Measurements from ENCODE around the gene ZNF385B.
"Not testable (repeated sequence)": the region's sequence is repeated elsewhere in the genome, so short reads cannot be mapped to it uniquely, and the experiment has no call there.

The ZNF385B gene

GRCh38 chr2:179646862-179647587 lies 214.4 kb downstream of the ZNF385B start:
- Histone ChIP-seq H3K27ac (no peak overlapping the region), H3K4me1 (no peaks in the 10 kb centered on the region), H3K9ac (no peak overlapping the region), H3K27me3 (no peaks in the 10 kb centered on the region), H3K36me3 (no peaks in the 10 kb centered on the region), H3K4me2 (no peak overlapping the region), H4K20me1 (no peaks in the 10 kb centered on the region), H3K4me3 (no peak overlapping the region), H3K9me3 (no peaks in the 10 kb centered on the region)
- TF ChIP-seq Cebpa-rat (IDR thresholded peaks at IDR 0.05) = no peak

- Histone ChIP-seq H3K27ac (no peak overlapping the region), H3K4me1 (no peaks in the 10 kb centered on the region), H3K9me3 (no peaks in the 10 kb centered on the region), H3K27me3 (no peaks in the 10 kb centered on the region), H3K36me3 (no peaks in the 10 kb centered on the region), H3K9ac (no peak overlapping the region), H3K4me2 (no peak overlapping the region), H4K20me1 (no peaks in the 10 kb centered on the region), H3K4me3 (no peak overlapping the region)
- no peak for TF ChIP-seq Cebpa-rat (IDR thresholded peaks at IDR 0.05)
Measured at GRCh38 chr2:179646173-179646769, 215.1 kb downstream of the ZNF385B start.

- no peak for TF ChIP-seq Cebpa-rat (IDR thresholded peaks at IDR 0.05)
- Histone ChIP-seq H3K4me1 (no peaks in the 10 kb centered on the region), H3K27ac (no peak overlapping the region), H3K36me3 (no peaks in the 10 kb centered on the region), H4K20me1 (no peaks in the 10 kb centered on the region), H3K9ac (no peak overlapping the region), H3K27me3 (no peaks in the 10 kb centered on the region), H3K9me3 (no peaks in the 10 kb centered on the region), H3K4me3 (no peak overlapping the region), H3K4me2 (no peak overlapping the region)
Measured at GRCh38 chr2:179645047-179645446, 216.4 kb downstream of the ZNF385B start.

GRCh38 chr2:179642462-179642861 lies 218.9 kb downstream of the ZNF385B start:
- H3K36me3 ChIP-seq = no peaks in the 10 kb centered on the region
- H3K9me3 ChIP-seq = no peaks in the 10 kb centered on the region
- no peak overlapping the region for H3K27ac ChIP-seq
- H3K4me2 ChIP-seq = no peak overlapping the region
- no peak overlapping the region for H3K4me3 ChIP-seq
- no peaks in the 10 kb centered on the region for H4K20me1 ChIP-seq
- TF ChIP-seq Cebpa-rat (IDR thresholded peaks at IDR 0.05) = no peak
- H3K4me1 ChIP-seq = no peaks in the 10 kb centered on the region
- H3K27me3 ChIP-seq = no peaks in the 10 kb centered on the region
- H3K9ac ChIP-seq = no peak overlapping the region

GRCh38 chr2:179636995-179637394 lies 224.4 kb downstream of the ZNF385B start:
- no peaks in the 10 kb centered on the region for H3K36me3 ChIP-seq
- H3K9ac ChIP-seq = no peak overlapping the region
- H3K9me3 ChIP-seq = no peaks in the 10 kb centered on the region
- H3K4me3 ChIP-seq = no peak overlapping the region
- no peak for TF ChIP-seq Cebpa-rat (IDR thresholded peaks at IDR 0.05)
- no peaks in the 10 kb centered on the region for H3K27me3 ChIP-seq
- H3K4me2 ChIP-seq = no peak overlapping the region
- H4K20me1 ChIP-seq = no peaks in the 10 kb centered on the region
- no peaks in the 10 kb centered on the region for H3K4me1 ChIP-seq
- no peak overlapping the region for H3K27ac ChIP-seq

GRCh38 chr2:179636100-179636980 lies 225.1 kb downstream of the ZNF385B start:
- no peaks in the 10 kb centered on the region for H3K9me3 ChIP-seq
- H3K36me3 ChIP-seq = no peaks in the 10 kb centered on the region
- H3K4me2 ChIP-seq = no peak overlapping the region
- TF ChIP-seq Cebpa-rat (IDR thresholded peaks at IDR 0.05) = no peak
- H3K27ac ChIP-seq = no peak overlapping the region
- H3K4me1 ChIP-seq = no peaks in the 10 kb centered on the region
- no peaks in the 10 kb centered on the region for H4K20me1 ChIP-seq
- no peak overlapping the region for H3K4me3 ChIP-seq
- no peaks in the 10 kb centered on the region for H3K27me3 ChIP-seq
- no peak overlapping the region for H3K9ac ChIP-seq

GRCh38 chr2:179631769-179632385 lies 229.5 kb downstream of the ZNF385B start:
- not testable (repeated sequence) for H3K9me3 ChIP-seq, H4K20me1 ChIP-seq, H3K27me3 ChIP-seq, H3K9ac ChIP-seq, H3K27ac ChIP-seq, H3K4me3 ChIP-seq, H3K4me1 ChIP-seq, H3K4me2 ChIP-seq, H3K36me3 ChIP-seq

- H4K20me1 ChIP-seq, H3K27ac ChIP-seq, H3K9ac ChIP-seq, H3K36me3 ChIP-seq, H3K27me3 ChIP-seq, H3K9me3 ChIP-seq, H3K4me1 ChIP-seq, H3K4me3 ChIP-seq, H3K4me2 ChIP-seq: not testable (repeated sequence)
Measured at GRCh38 chr2:179629776-179630175, 231.6 kb downstream of the ZNF385B start.

- no peaks in the 10 kb centered on the region for H3K9me3 ChIP-seq
- no peaks in the 10 kb centered on the region for H3K27me3 ChIP-seq
- TF ChIP-seq Cebpa-rat (IDR thresholded peaks at IDR 0.05) = no peak
- no peak overlapping the region for H3K4me3 ChIP-seq
- H4K20me1 ChIP-seq = no peaks in the 10 kb centered on the region
- H3K4me2 ChIP-seq = no peak overlapping the region
- H3K4me1 ChIP-seq = no peaks in the 10 kb centered on the region
- H3K9ac ChIP-seq = no peak overlapping the region
- no peaks in the 10 kb centered on the region for H3K36me3 ChIP-seq
- no peak overlapping the region for H3K27ac ChIP-seq
Measured at GRCh38 chr2:179626261-179626660, 235.2 kb downstream of the ZNF385B start.
